ENCODE results near the gene SKAP1.

SKAP1 gene

DNA sequence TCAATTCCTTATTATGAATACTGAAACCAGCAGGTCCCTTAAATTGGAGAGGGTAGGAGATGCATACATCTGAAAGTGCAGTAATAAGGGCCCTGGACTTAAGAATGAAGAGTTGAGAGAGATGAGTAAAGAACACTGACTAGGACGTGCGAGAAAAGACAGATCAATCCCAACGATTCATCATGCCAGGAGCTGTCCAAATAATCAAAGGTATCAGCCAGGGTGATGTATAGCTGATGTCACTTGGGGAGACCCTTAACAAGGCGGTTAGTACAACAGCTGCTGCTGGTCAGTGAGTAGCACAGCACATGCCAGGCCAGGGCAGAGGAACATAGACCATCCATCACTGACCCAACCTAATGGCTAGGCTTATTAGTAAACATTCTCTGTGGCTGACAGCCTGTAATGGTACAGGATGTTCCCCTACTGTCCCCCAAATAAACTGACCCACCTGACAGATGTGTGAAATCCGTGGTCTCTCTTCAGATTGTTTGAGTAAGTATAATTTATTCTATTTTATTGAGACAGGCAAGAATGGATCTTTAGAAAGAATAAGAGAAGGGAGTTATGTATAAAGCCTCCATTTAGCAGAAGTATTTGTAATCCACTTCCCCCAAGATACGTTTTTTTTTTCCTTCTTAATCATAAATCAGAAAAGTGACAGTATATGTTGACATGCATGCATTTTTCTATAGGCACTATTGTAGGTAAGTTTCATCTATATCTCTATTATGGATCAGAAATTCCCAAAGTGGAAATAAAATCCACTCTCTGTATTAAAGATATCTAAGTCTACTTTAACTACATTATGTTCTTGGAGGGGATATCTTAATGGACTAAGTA lies 204.1 kb downstream of the SKAP1 start:
- Histone ChIP-seq H3K9me3 (ENCODE audit: insufficient read depth, low read length) (no peaks in the 10 kb centered on the region), H3K27ac (ENCODE audit: low read length) (no peak overlapping the region), H3K36me3 (replicated peaks; ENCODE audit: low read depth, low read length) (no peaks in the 10 kb centered on the region), H3K27me3 (ENCODE audit: low read depth, low read length) (peaks cover 24% of the 10 kb centered on the region), H3K9ac (ENCODE audit: low read length) (no peak overlapping the region), H3K4me3 (ENCODE audit: low read length) (no peak overlapping the region), H3K4me2 (ENCODE audit: low read length) (no peak overlapping the region), H3K79me2 (ENCODE audit: low read length) (no peaks in the 10 kb centered on the region), H3K4me1 (ENCODE audit: low read length) (no peaks in the 10 kb centered on the region), H4K20me1 (ENCODE audit: insufficient read depth, low read length) (no peaks in the 10 kb centered on the region), H2AFZ (ENCODE audit: low read depth, low read length) (no peak overlapping the region)
- TF ChIP-seq, protein P1, sequence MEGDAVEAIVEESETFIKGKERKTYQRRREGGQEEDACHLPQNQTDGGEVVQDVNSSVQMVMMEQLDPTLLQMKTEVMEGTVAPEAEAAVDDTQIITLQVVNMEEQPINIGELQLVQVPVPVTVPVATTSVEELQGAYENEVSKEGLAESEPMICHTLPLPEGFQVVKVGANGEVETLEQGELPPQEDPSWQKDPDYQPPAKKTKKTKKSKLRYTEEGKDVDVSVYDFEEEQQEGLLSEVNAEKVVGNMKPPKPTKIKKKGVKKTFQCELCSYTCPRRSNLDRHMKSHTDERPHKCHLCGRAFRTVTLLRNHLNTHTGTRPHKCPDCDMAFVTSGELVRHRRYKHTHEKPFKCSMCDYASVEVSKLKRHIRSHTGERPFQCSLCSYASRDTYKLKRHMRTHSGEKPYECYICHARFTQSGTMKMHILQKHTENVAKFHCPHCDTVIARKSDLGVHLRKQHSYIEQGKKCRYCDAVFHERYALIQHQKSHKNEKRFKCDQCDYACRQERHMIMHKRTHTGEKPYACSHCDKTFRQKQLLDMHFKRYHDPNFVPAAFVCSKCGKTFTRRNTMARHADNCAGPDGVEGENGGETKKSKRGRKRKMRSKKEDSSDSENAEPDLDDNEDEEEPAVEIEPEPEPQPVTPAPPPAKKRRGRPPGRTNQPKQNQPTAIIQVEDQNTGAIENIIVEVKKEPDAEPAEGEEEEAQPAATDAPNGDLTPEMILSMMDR (IDR thresholded peaks at IDR 0.05; ENCODE audit: low read depth, low read length): no peak

DNA sequence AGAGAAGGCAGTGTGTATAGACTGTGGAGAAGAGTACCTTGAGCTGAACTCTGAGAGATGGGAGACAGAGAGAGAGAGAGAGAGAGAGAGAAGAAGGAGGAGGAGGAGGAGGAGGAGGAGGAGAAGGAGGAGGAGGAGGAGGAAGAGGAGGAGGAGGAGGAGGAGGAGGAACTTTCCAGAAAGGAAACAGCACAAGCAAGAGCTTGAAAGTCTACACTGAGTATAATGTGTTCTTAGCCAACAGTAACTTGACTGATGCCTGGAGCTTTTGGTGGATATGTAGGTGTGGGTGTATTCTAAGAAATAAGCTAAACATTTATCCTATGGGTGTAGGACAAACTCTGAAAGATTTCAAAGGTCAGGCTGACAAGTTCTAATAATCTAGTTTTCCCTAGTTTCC lies 206.1 kb downstream of the SKAP1 start:
- no peaks in the 10 kb centered on the region for H4K20me1 ChIP-seq (ENCODE audit: insufficient read depth, low read length)
- no peaks in the 10 kb centered on the region for H3K36me3 ChIP-seq (replicated peaks; ENCODE audit: low read depth, low read length)
- peaks cover 21% of the 10 kb centered on the region for H3K27me3 ChIP-seq (ENCODE audit: low read depth, low read length)
- no peak overlapping the region for H3K4me2 ChIP-seq (ENCODE audit: low read length)
- H3K9me3 ChIP-seq (ENCODE audit: insufficient read depth, low read length): no peaks in the 10 kb centered on the region
- H3K4me1 ChIP-seq (ENCODE audit: low read length): no peaks in the 10 kb centered on the region
- no peak overlapping the region for H3K9ac ChIP-seq (ENCODE audit: low read length)
- H3K27ac ChIP-seq (ENCODE audit: low read length): no peak overlapping the region
- no peak overlapping the region for H2AFZ ChIP-seq (ENCODE audit: low read depth, low read length)
- no peak for TF ChIP-seq EZH2phosphoT487 (IDR thresholded peaks at IDR 0.05; ENCODE audit: low read depth)
- TF ChIP-seq, protein P1 (IDR thresholded peaks at IDR 0.05; ENCODE audit: low read depth, low read length): no peak
- H3K79me2 ChIP-seq (ENCODE audit: low read length): no peaks in the 10 kb centered on the region
- no peak overlapping the region for H3K4me3 ChIP-seq (ENCODE audit: low read length)

DNA sequence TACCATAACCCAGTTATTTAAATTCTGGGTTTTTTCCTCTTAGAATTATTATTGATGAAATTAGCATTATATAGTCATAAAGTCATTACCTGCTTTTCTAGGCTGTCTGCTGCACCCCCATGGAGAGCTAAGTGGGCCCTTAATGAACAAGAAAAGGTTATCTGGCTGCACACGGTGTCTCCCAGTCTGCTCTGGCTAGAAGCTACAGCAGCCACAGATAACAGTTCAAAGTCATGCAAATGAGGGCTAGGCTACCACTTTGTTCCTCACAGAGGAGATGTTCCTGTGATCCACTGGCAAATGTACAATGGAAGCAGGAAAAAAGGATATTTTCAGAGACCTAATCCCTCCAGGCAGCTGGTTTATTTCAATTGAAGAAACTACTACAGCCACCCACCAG lies 210.4 kb downstream of the SKAP1 start:
- H3K79me2 ChIP-seq (ENCODE audit: low read length): no peaks in the 10 kb centered on the region
- H3K27me3 ChIP-seq (ENCODE audit: low read depth, low read length): peaks cover 4% of the 10 kb centered on the region; the same call in 1 of the 2 replicates
- no peak for TF ChIP-seq EZH2phosphoT487 (IDR thresholded peaks at IDR 0.05; ENCODE audit: low read depth)
- no peak overlapping the region for H3K9ac ChIP-seq (ENCODE audit: low read length)
- no peak overlapping the region for H2AFZ ChIP-seq (ENCODE audit: low read depth, low read length)
- H3K27ac ChIP-seq (ENCODE audit: low read length): no peak overlapping the region
- H4K20me1 ChIP-seq (ENCODE audit: insufficient read depth, low read length): no peaks in the 10 kb centered on the region
- H3K4me1 ChIP-seq (ENCODE audit: low read length): peaks cover 8% of the 10 kb centered on the region
- H3K9me3 ChIP-seq (ENCODE audit: insufficient read depth, low read length): no peaks in the 10 kb centered on the region
- H3K4me2 ChIP-seq (ENCODE audit: low read length): no peak overlapping the region
- H3K4me3 ChIP-seq (ENCODE audit: low read length): no peak overlapping the region
- no peaks in the 10 kb centered on the region for H3K36me3 ChIP-seq (replicated peaks; ENCODE audit: low read depth, low read length)

DNA sequence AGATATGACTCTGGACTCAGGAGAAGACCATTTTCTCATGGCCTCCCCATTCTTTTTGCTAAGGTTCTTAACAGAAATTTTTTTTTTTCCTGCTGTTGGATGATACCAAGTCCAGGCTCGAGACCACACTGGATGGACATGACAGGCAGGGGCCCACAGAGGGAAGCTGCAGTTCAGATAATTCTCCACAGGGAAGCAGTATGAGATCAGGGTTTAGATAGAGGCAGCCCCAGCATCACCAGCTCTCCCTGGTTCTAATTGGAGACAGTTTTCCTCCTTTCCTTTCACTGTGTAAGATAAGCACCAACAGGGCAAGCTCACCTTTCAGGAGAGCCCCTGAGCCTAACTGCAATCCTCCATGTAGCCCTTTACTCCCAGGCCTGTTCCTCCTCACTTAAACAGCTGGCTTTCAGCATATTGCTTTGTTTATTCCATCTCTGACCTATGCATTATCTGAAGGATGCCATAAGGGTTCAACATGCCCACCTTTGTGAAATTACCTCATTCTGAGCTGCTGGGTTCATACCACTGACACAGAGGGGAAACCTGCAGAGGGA lies 214.4 kb downstream of the SKAP1 start:
- H3K27me3 ChIP-seq (ENCODE audit: low read depth, low read length): no peaks in the 10 kb centered on the region
- no peak overlapping the region for H3K27ac ChIP-seq (ENCODE audit: low read length)
- H2AFZ ChIP-seq (ENCODE audit: low read depth, low read length): no peak overlapping the region
- no peaks in the 10 kb centered on the region for H3K79me2 ChIP-seq (ENCODE audit: low read length)
- no peak overlapping the region for H3K9ac ChIP-seq (ENCODE audit: low read length)
- H3K9me3 ChIP-seq (ENCODE audit: insufficient read depth, low read length): no peaks in the 10 kb centered on the region
- H3K4me1 ChIP-seq (ENCODE audit: low read length): peaks cover 16% of the 10 kb centered on the region
- TF ChIP-seq, protein P1 (IDR thresholded peaks at IDR 0.05; ENCODE audit: low read depth, low read length): peak; percentile 55
- no peak for TF ChIP-seq EZH2phosphoT487 (IDR thresholded peaks at IDR 0.05; ENCODE audit: low read depth)
- H4K20me1 ChIP-seq (ENCODE audit: insufficient read depth, low read length): no peaks in the 10 kb centered on the region
- no peaks in the 10 kb centered on the region for H3K36me3 ChIP-seq (replicated peaks; ENCODE audit: low read depth, low read length)
- H3K4me2 ChIP-seq (ENCODE audit: low read length): no peak overlapping the region
- H3K4me3 ChIP-seq (ENCODE audit: low read length): no peak overlapping the region
